ENCODE results near the gene SUPT3H. TPM values are rescaled to one million over a fixed set of nuclear protein-coding genes. Genes with fewer than 3 reads are reported as not detected.
A peak's percentile ranks its signal among the peaks of the same experiment; 100 is the strongest.

Gene SUPT3H
- total RNA-seq, 3 donors from 2014 or later, result 3.0 to 8.1 (median 3.5) TPM

DNA sequence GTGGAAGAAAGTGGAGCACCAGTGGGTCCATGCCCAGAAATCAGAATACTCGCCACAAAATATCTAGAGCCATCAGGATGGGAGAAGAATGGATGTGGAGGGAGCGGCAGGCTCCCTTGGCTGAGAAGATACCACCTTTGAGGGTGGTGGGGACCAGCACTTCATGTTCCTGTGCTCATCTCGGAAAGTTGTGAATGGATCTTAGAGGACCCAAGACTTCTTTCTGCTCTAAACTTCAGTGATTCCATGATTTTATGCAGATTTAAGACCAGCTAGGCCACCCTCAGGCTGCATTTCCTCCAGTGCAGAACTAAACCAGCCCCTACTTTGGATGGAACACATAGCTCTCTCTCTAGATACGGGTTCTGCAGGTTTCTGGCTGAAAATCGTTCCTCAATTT is 573.7 kb downstream of the SUPT3H start:
- Histone ChIP-seq H3K4me3 (no peak overlapping the region), H3K4me1 (ENCODE audit: low read depth) (peaks cover 2% of the 10 kb centered on the region), H3K36me3 (ENCODE audit: low read depth) (no peaks in the 10 kb centered on the region), H3K9me3 (no peaks in the 10 kb centered on the region)
- ATAC-seq (no peak), DNase-seq (no peak)
- intact Hi-C loops (cut with DNase I, micrococcal nuclease), result no loop called here
- TF ChIP-seq, protein P1, sequence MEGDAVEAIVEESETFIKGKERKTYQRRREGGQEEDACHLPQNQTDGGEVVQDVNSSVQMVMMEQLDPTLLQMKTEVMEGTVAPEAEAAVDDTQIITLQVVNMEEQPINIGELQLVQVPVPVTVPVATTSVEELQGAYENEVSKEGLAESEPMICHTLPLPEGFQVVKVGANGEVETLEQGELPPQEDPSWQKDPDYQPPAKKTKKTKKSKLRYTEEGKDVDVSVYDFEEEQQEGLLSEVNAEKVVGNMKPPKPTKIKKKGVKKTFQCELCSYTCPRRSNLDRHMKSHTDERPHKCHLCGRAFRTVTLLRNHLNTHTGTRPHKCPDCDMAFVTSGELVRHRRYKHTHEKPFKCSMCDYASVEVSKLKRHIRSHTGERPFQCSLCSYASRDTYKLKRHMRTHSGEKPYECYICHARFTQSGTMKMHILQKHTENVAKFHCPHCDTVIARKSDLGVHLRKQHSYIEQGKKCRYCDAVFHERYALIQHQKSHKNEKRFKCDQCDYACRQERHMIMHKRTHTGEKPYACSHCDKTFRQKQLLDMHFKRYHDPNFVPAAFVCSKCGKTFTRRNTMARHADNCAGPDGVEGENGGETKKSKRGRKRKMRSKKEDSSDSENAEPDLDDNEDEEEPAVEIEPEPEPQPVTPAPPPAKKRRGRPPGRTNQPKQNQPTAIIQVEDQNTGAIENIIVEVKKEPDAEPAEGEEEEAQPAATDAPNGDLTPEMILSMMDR (IDR thresholded peaks at IDR 0.05), result no peak

GRCh38 chr6:44800784-44801592 is 576.7 kb downstream of the SUPT3H start:
- Histone ChIP-seq H3K36me3 (ENCODE audit: low read depth) (no peaks in the 10 kb centered on the region), H3K9me3 (no peaks in the 10 kb centered on the region), H3K4me3 (no peak overlapping the region), H3K4me1 (ENCODE audit: low read depth) (no peaks in the 10 kb centered on the region)
- intact Hi-C loops (cut with DNase I, micrococcal nuclease), result no loop called here
- no peak for DNase-seq
- TF ChIP-seq, protein P1 (IDR thresholded peaks at IDR 0.05), result no peak
- no peak for ATAC-seq

- peak; percentile 89 for ATAC-seq
- TF ChIP-seq, protein P1 (IDR thresholded peaks at IDR 0.05), result no peak
- DNase-seq, result peak in 1 of 3 donors; percentile 5
Observed at GRCh38 chr6:44800171-44800783, 577.5 kb downstream of the SUPT3H start.

DNA sequence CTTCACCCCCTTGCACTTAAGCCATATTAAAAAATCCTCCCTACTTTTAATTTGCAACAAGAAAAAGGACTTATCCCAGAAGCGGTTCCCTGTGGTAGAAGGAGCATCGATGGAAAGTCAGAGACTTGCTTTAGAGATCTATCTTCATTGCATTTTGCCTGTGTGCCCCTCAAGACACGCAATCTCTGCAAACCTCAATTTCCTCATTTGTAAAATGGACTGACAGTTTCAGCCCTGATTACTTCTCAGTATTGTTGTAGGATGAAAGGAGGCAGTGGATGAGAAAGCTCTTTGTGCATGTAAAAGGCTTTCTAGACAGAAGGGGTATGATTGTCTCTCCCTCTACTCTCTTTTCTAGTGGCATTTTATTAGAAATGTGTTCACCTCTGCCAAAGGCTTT is 580.0 kb downstream of the SUPT3H start:
- no peak overlapping the region for H3K4me3 ChIP-seq
- H3K4me1 ChIP-seq (ENCODE audit: low read depth), result no peaks in the 10 kb centered on the region
- no peaks in the 10 kb centered on the region for H3K36me3 ChIP-seq (ENCODE audit: low read depth)
- TF ChIP-seq, protein P1 (IDR thresholded peaks at IDR 0.05), result no peak
- no peak for ATAC-seq
- intact Hi-C loops (cut with DNase I, micrococcal nuclease), result no loop called here
- no peak for DNase-seq
- H3K9me3 ChIP-seq, result no peaks in the 10 kb centered on the region

More at GRCh38 chr6:44800171-44800783, 577.5 kb downstream of the SUPT3H start:
- Histone ChIP-seq H3K36me3 (ENCODE audit: low read depth) (no peaks in the 10 kb centered on the region), H3K9me3 (no peaks in the 10 kb centered on the region), H3K4me1 (ENCODE audit: low read depth) (no peaks in the 10 kb centered on the region), H3K4me3 (no peak overlapping the region)
- intact Hi-C loops (cut with DNase I, micrococcal nuclease), result no loop called here

DNA sequence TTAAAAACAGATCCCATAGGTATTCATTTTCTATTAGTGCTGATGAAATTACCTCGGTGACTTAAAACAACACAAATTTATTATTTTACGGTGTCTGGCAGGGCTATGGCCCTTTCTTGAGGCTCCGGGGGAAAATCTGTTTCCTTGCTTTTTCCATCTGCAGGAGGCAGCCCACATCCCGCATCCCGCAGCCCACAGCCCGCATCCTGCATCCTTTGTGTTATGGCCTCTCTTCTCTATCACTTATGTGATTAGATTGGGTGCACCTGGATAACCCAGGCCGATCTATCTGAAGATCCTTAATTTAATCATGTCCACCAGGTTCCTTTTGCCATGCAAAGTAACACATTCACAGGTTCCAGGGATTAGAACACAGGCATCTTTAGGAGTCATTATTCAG is 582.4 kb downstream of the SUPT3H start:
- TF ChIP-seq, protein P1 (IDR thresholded peaks at IDR 0.05), result no peak
- Histone ChIP-seq H3K4me3 (no peak overlapping the region), H3K9me3 (no peaks in the 10 kb centered on the region), H3K4me1 (ENCODE audit: low read depth) (no peaks in the 10 kb centered on the region), H3K36me3 (ENCODE audit: low read depth) (no peaks in the 10 kb centered on the region)
- DNase-seq, result no peak
- intact Hi-C loops (cut with DNase I, micrococcal nuclease), result no loop called here
- ATAC-seq, result no peak

All from mucosa of descending colon (tissue), 3 donors.